GOT3 (cell line): Measurements from ENCODE around the gene GFY.

Experiments
- DNase-seq: peaks from one replicate; lab custom pipeline; 2025; ENCODE audit warnings: mixed read lengths; lab: John Stamatoyannopoulos, UW

Gene GFY

DNA sequence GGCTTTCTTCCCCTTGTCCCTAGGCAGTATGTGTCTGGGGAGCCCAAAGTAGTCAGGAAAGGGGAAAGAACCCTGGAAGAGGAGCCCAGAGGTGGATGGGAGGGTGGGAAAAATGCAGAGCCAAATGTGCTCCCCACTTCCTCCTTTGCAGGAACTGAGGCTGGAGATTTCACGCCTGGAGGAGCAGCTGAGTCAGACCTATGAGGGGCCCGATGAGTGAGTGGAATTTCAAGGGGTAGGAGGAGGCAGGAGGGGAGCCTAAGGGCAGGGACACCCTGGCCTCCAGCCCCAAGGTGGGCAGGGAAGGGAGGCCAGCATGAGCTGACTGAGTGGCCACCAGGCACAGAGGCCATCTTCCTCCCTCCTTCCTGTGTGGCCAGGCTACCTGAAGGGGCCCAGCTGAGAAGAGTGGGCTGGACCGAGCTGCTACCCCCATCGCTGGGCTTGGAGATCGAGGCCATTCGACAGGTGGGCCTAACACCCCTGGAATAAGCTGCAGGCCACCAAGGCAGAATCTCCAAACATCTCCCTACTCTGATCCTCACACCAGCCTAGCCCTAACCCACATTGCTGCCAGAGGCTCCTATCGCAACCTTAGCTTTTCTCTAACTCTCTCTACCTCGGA is 16.3 kb upstream of the GFY start:
- no peak for DNase-seq

DNA sequence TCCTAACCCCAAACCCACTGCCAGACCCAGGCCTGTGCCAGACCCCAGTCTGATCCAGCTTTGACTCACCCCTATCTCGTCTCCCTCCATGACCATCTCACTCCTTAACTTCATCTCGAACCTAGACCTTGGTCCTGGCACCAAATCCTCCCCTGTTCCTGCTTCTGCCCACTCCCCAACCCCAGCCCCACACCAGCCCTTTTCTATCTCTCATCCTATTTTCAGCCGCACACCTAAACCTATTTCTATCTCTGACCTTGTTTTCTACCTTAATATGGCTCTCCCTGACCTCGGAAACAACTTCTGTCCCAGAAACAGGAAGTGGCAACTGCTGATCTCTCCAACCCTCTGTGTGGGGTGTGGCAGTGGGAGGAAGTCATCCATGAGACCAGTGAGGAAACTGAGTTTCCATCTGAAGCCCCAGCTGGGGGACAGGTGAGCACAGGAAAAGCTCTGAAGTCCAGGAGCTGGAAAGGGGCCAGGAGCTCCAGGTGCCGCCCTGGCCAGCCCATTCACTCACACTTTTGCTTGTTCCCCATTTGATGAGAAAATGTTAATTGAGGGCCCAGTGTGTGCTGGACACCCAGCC is 15.7 kb upstream of the GFY start:
- no peak for DNase-seq

DNA sequence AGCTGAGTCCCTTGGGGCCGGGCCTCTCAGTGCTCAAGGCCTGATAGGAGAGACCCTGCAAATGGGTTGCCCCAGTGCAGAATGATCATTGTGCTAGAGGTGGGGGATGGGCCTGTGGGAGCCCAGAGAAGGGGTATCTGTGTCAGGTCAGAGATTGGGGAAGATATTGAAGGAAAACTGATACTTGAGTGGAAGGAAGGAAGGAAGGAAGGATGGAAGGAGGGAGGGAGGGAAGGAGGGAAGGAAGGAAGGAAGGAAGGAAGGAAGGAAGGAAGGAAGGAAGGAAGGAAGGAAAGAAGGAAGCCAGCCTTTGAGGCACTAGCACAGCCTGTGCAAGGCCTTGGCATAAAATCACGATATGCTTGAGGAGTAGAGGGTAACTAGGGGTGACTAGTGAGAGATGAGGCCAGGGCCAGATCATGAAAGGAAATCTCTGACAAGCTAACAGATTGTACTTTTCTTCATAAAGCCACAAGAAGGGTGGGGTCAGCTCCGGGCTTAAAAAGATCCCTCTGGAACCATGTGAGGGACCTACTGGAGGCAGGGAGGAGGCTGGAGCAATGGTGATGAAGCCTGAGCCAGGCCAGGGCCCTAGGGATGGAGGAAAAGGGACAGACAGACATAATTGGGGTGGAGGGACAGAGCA is 13.4 kb upstream of the GFY start:
- DNase-seq, result no peak

DNA sequence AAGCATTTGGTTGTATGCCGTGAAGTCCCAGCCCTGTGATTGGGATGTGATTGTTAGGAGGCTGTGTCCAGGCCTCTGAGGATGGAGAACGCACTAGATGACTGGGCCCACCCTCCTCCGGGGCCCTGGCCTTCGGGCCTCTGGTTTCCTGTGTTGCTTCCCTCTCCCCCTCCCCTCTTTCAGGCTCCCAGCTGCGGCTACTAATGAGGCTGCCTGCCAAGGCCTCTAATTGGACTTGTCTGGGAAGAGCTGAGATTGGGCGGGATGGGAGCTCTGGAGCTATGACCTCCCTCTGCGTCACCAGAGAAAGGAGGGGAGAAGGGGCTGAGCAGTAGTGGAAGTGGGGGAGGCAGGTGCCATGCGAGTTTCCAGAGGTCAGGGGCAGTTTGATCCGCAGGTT is 11.8 kb upstream of the GFY start:
- no peak for DNase-seq

DNA sequence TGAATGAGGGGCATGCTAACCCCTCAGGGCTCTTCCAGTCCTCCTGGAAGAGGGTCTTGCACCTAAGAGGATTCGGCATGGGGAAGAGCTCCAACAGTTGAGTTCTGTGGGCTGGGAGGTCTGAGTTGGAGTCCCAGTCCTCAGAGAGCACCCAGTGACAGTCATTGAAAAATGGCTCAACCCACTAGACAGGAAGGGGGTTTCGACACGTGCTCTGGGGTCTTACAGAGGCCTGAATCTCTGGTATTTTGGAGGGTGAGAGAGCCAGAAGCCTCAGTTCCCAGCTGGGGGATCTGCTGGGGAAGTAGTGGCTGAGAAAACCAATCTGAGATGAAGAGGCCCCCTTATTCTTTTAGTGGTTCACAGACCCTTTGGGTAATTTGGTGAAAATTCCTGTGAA is 10.9 kb upstream of the GFY start:
- DNase-seq, result no peak

DNA sequence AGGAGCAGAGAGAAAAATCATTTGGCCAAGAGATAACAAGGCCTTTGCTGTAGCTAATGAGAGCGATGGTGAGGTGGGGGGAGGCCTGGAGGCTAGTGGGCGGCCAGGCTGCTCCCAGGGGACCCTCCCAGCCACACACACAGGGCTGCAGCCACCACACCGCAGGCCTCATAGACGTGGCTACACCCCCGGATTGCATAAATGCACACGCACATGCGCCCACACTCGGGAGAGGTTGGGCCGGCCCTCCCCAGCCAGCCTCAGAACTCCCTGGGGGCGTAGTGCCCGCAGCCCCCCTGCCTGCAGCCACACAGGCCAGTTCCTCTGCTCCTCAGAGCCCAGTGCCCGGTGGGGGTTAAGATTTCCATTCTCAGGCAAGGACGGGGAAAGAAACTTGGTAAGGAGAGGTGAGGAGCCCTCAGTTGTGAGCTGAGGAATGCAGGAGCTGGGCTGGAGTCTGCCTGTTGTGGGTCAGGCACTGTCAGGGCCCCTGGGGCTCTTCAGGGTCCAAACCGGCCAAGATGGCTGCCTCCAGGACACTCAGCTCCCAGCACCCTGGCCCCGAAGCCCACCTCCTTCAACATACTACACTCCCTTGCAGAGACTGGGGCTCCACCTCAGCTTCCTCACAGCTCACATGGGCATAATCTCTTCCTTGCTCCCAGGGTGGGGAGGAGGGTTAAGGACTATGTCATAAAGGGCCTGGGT is 9.9 kb upstream of the GFY start:
- no peak for DNase-seq

DNA sequence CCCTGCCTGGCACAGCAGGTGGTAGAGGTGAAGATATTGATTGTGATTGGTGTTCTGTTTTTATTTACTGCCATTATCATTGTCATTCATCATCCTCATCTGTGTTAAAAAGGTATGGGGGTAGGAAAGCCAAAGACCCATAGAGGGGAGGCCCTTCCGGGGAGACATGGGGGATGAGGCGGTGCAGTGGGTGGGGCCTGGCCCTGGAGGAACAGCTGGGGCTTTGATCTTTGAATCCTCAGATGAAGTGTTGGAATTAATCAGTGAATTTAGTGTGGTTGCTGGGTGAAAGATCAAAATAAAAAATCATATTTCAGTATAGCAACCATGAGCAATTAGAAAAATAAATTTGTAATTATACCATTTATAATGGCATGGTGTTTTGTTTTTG is 9.4 kb upstream of the GFY start:
- no peak for DNase-seq

DNA sequence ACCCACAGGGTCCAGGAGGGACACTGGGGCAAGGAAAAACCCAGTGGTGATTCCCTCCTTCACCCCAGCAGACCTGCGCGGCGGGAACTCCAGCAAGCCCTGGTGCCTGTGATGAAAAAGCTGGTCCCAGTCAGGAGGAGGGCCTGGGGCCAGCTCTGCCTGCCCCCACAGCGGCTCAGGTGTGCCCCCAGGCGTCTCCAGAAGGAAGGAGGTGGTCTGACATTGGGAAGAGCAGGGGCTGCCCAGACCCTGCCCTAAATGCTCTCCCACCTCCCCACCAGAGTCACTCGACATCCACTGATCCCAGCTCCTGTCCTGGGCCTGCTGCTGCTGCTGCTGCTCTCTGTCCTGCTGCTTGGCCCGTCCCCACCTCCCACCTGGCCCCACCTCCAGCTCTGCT is 8.1 kb upstream of the GFY start:
- no peak for DNase-seq

DNA sequence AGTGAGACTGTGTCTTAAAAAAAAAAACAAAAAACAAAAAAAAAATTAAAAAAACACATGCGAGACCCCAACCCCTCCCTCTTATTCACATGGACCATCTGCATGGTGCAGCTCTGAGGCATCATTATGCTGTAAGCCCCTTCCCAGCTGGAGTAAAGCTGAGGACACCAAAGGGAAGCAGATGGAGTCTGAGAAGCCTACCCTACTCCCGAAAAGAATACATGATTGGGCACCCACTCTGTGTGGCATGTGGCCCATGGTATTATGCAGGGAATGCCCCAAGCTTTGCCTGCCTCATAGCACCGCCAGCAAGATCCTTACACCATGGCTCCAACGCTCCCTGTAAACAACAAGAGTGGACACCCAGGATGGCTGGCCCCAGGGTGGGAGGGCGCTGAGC is 6.7 kb upstream of the GFY start:
- no peak for DNase-seq

DNA sequence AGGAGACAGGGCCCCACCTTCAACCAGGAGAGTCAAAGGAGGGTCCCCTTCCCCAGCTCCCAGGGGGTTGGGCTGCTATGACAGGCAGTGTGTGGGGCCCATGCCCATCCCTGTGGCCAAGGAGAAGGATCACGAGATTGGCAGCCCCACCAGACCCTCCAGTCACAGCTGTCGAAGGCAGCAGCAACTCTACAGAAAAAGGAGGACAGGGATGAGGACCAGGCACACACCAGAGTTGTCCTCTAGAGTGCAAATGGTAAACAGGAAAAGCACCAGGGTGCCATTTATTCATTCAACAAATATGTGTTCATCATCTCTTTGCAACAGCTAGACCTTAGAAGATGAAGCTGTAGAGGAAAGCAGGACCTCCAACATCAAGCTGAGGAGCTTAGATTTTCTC is 6.0 kb upstream of the GFY start:
- DNase-seq, result no peak

DNA sequence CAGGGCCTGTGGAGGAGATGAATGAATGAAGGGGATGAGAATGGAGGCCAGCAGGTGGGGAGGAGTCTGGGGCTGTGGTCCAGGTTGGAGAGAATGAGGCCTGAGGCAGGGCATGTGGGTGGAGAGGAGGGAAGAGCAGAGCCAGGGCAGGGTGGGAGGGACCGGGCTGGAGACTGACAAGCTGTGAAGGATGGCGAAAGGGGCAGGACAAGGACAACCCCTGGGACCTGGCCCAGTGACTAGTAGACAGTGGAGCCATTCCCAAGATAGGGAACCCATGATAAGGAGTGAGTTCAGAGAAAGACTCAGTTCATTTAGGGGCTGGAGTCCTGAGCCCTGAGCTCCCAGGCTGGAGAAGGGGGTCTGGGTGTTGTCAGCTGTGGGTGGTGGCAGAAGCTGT is 5.0 kb upstream of the GFY start:
- no peak for DNase-seq

DNA sequence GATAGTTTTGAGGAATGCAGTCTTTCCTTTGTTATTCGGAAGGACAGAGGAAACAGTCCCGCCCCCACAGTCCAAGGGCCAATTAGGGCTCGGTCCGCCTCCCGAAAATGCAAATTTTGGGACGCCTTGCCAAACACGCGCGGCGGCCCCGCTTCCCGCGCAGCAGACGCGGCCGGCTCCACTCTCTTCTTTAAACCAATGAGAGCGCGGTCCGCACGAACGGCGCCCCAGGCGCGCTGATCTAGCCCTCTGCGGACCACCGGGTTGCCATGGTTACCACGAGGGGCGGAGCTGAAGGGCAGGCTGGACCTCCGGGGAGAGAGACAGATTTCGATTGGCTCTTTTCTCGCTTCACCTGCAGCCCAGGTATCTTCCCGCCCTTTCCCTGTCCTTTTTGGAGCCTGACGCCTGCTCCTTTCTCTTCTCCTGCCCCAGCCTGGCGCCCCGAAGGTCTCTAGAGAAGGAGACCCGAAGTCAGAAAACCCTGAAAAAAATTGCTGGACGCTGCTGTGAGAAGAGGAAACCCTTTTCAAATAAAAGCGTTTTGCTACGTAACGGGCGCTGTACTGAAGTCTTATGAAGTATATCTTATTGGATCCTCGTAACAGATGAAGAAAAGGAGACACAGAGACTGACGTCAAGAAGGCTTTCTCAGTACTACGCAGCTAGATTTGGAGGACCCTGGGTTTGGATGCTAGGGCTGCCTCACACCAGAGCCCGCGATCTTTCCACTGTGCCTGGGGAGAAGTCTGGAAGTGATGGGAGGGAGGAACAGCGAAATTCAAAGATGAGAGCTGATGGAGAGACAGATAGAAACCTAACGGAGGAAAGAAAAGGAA is 3.9 kb upstream of the GFY start:
- no peak for DNase-seq

DNA sequence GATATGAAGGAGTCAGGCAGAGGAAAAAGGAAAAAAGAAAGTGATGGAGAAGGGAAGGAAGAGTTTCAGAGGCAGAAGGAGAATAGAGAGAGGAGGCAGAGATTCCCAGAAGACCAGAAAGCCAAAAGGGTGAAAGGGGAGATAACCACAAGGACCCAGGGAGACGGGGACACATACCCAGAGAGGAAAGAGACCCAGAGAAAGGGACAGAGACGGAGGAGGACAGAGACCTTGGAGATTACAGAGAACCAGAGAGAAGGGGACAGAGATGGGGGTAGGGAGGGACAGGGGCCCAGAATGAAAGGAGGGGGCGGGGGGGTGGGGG is 3.3 kb upstream of the GFY start:
- no peak for DNase-seq

DNA sequence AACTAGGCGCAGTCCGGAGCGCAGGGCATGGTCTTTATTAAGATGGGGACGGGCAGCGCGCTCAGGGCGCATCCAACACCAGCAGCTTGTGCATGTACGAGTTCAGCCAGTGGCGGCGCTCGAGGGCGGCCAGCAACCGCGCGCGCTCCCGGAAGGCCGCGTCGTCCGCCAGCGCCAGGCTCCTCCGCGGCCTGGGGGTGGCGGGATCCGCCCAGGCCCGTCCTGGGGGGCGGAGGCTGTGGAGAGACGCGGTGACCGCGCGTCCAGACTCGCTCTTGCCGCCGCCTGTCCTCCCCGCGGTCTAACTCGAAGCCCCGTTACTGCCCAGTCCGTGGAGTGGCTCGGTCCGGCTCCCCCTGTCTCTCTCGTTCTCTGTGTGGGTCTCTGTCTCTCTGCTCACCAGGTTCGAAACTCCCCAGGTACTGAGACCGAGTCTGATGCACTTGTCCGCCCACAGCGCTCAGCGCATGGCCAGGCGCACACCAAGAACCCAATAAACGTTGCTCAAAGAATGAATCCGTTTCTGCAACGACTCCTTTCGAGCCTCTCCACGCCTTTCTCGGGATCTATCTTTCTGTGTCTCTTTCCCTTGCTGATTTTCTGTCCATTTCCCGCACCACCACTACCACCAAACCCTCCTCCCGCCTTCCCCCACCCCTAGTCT is 2.6 kb upstream of the GFY start:
- no peak for DNase-seq

DNA sequence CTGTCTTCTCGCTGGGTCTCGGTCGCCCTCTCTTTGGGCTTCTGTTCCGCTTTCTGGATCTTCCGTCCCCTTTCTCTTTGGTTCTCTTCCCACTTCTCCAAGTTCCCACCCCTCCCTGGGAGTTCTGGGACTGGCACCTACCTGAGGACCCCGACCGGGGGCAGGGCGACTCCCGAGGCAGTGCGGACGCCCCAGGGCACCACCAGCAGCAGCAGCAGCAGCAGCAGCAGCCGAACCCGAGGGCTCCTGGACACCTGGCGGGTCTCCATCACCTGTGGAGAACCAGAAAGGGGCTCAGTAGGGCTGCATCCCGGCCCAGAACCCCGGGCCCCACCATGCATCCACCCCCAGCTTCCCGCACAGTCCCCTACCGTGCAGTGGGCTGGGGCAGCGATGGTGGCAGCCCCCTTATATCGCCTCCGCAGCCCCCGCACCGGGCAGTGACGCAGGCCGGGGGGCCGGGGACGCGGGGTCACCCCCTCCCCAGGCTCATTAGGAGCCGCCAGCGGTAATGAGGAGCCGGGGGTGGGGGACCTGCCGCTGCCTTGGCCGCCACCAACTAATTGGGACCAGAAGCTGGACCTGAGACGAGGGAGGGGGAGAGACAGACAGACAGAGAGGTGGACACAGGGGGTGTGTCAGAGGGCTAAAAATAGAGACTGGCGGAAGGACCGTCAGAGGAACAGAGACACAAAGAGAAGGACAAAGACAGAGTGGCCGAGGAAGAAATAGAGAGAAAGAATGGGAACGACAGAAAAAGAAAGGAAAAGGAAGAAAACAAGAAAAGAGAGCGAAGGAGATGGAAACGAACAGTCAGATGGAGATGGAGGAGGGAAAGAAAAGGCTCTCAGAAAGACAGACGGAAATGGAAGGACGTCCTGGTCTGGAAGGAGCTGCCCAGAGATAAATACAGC is 1.9 kb upstream of the GFY start, which contains the start of gene PTH2:
TSS of gene PTH2 (minus strand) at position 371 of the 914 bp plus-strand sequence. CDS start at position 269, 102 bp downstream.
- no peak for DNase-seq

DNA sequence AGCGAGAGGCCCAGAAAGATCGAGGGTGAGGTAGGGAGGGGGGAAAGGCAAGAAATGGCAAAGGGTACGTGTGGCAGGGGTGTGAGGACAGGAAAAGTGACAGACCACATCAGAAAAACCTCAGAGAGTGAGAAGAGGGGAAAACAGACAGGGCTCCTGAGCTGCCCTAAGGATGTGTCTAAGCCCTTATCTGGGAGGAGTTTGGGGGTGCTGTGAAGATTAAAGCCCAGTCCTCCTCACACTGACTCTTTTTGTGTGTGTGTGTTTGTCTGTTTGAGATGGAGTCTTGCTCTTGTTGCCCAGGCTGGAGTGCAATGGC is 1.2 kb upstream of the GFY start:
- no peak for DNase-seq

DNA sequence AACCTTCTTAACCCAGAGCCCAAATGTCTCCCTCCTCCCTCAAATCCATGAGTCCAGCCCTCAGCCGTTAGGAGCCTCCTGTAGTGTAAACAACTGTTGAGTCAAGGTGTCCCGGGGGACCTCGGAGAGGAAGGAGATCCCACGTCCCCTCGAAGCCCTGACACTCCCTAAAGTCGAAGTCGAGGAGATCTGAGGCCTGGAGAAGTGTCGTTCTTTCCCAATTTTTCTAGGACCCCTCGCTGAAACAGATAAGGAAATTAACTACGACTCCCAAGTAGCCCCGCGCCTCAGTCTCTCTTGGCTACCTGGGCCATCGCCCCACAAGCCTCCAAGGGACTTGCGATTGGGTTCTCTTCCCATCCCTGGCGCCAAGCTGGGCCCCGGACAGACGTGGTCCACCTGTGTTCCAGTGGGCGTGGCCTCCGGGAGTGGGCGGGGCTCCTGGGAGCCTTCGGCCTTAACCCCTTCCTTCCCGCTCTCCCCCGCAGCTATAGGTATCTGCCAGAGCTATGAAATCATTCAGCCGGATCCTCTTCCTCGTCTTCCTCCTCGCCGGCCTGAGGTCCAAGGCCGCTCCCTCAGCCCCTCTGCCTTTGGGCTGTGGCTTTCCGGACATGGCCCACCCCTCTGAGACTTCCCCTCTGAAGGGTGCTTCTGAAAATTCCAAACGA is 869 bp downstream of the GFY start:
- no peak for DNase-seq

DNA sequence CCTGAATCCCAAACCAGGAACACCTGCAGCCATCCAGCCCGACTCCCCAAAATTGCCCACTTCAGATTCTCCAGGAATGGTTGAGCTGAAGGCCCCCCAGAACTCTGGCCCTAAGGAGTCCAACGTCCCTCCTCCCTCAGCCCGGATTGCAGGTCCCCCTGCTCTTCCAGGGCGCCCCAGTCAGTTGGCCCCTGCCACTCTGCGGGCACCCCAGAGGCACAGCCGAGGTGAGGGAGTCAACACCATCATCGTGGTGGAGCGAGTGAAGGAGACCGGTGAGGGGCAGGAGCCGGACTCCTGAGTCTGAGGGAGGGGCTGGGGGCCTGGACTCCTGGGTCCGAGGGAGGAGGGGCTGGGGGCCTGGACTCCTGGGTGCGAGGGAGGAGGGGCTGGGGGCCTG is 2.2 kb downstream of the GFY start:
- no peak for DNase-seq

DNA sequence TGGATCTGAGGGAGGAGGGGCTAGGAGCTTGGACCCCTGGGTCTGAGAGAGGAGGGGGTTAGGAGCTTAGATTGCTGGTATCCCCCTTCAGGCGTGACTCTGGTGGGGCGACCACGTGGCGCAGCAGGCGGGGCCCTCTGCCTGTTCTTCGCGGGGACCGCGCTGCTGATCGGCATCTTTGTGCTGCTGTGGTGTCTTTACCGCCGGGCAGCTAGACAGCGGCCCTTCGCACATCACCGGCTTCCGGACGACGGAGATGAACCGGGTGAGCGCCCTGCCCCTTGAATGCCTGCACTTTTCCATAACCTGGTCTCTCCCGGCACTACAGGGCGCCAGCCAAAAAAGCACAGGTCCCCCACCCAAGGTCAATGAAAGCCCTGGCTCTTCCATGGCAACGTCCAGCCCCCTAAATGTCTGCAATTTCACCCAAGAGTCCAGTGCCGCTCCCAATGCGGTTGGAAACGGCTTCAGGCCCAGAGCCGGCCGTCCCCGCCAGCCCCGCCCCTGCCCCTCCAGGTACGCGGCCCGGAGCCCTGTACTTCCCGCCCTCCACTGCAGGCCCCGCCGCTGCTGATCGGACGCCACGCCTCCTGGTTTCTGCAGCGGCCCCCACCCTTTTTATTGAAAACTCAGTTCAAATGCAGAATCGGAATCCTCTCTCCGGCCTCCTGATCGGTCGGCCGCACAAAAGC is 2.8 kb downstream of the GFY start:
- DNase-seq, result no peak
